Activated T-helper 1 cell treated with anti-CD3 and anti-CD28 coated beads, Interleukin-2, amount 50 U/mL, for 16 hours (primary cell): Measurements from ENCODE around the gene RBKS.

Experiments
- DNase-seq, 2 donors: peaks; one replicate each; pipeline ENCODE4 v3.0.0-alpha.2; 2020; ENCODE audit warnings: low read depth in 1 of 2, low spot score in 1 of 2

RBKS gene

GRCh38 chr2:27832396-27832795 lies 57.8 kb downstream of the RBKS start:
- no peak for DNase-seq

GRCh38 chr2:27831279-27832050 lies 58.7 kb downstream of the RBKS start:
- no peak for DNase-seq

- DNase-seq, result no peak
Observed at GRCh38 chr2:27830656-27831055, 59.5 kb downstream of the RBKS start.

- DNase-seq, result no peak
Observed at GRCh38 chr2:27829791-27830190, 60.4 kb downstream of the RBKS start.

- no peak for DNase-seq
Observed at GRCh38 chr2:27828305-27828704, 61.9 kb downstream of the RBKS start.

- DNase-seq, result no peak
Observed at GRCh38 chr2:27824401-27824800, 65.8 kb downstream of the RBKS start.

- DNase-seq, result no peak
Observed at GRCh38 chr2:27823569-27823968, 66.6 kb downstream of the RBKS start.

GRCh38 chr2:27823135-27823534 lies 67.1 kb downstream of the RBKS start:
- DNase-seq, result no peak

GRCh38 chr2:27822049-27822448 lies 68.1 kb downstream of the RBKS start:
- no peak for DNase-seq

- no peak for DNase-seq
Observed at GRCh38 chr2:27815860-27816438, 74.2 kb downstream of the RBKS start.

- DNase-seq, result no peak
Observed at GRCh38 chr2:27814758-27815157, 75.4 kb downstream of the RBKS start.

- no peak for DNase-seq
Observed at GRCh38 chr2:27811768-27812167, 78.4 kb downstream of the RBKS start.

- no peak for DNase-seq
Observed at GRCh38 chr2:27810455-27810854, 79.7 kb downstream of the RBKS start.

GRCh38 chr2:27809761-27810241 lies 80.4 kb downstream of the RBKS start:
- no peak for DNase-seq

GRCh38 chr2:27808984-27809383 lies 81.2 kb downstream of the RBKS start:
- no peak for DNase-seq

GRCh38 chr2:27808418-27808817 lies 81.8 kb downstream of the RBKS start:
- no peak for DNase-seq

GRCh38 chr2:27807476-27807875 lies 82.7 kb downstream of the RBKS start:
- DNase-seq, result no peak

- no peak for DNase-seq
Observed at GRCh38 chr2:27806311-27807059, 83.7 kb downstream of the RBKS start.

GRCh38 chr2:27805180-27805579 lies 85.0 kb downstream of the RBKS start:
- DNase-seq, result no peak

- no peak for DNase-seq
Observed at GRCh38 chr2:27804146-27804545, 86.0 kb downstream of the RBKS start.

- DNase-seq, result no peak
Observed at GRCh38 chr2:27803046-27803445, 87.1 kb downstream of the RBKS start.

GRCh38 chr2:27802547-27802946 lies 87.6 kb downstream of the RBKS start:
- DNase-seq, result no peak
